Measurements from ENCODE around the gene FKBP15. TPM values are rescaled to one million over a fixed set of nuclear protein-coding genes. Genes with fewer than 3 reads are reported as not detected.

FKBP15 gene
- polyA plus RNA-seq, 1 donor = 19.3 TPM

DNA sequence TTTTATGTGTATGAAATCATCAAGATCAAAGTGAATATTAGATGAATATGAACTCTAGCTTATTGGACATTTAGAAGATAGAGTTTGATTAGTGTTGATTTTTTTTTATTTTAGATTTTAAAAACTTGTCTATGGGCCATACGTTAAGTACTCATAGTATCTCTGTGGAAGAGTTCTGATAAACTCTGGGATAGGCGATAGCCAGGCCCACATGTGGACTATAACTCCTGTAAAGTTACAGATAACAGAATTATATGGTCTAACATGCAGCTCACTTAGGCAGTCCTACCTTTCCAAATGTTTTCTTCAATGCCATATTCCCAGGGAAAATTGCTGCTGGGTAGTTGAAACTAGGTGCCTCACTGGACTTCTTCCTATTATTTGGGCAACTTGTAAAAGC lies 10.6 kb upstream of the FKBP15 start:
- no peak for DNase-seq (ENCODE audit: low read depth)

DNA sequence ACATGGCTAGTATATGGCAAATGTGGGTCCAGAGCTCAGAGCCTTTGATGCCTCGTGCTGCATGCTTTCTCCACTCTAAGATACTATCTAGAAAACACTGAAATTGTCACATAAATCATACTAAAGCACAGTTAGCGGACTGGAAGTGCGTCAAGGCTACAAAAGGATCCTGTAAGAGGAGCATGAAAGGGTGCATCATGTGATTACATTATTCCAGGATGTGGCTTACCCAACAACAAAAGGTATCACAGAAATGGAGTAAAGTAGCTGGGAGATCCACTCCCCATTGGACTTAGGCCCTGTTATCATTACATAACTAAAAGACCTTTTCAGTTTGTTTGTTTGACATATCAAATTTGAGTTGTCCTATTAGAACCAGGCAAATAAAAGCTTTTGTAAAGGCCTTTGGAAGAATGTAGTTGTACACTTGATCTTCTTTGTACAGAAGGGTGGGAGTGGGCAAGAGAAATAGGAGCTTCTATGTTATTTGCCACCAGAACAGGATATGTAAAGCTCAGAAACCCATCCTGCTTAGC lies 7.1 kb upstream of the FKBP15 start:
- no peak for DNase-seq (ENCODE audit: low read depth)

DNA sequence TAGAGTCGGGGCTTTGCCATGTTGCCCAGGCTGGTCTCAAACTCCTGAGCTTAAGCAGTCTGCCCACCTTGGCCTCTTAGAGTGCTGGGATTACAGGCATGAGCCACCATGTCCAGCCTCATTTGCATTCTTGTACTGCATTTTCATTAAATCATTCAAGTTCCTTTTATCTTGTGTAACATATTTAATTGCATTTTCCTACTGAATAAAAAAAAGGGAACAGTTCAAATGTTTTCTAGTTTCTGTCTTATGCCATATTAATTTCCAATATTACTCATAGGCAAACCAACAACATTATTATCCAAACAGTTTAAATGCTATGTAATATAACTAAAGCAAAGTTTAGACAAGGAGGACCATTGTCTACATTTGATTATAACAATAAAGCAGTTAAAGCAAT lies 6.4 kb upstream of the FKBP15 start:
- DNase-seq (ENCODE audit: low read depth) = no peak

DNA sequence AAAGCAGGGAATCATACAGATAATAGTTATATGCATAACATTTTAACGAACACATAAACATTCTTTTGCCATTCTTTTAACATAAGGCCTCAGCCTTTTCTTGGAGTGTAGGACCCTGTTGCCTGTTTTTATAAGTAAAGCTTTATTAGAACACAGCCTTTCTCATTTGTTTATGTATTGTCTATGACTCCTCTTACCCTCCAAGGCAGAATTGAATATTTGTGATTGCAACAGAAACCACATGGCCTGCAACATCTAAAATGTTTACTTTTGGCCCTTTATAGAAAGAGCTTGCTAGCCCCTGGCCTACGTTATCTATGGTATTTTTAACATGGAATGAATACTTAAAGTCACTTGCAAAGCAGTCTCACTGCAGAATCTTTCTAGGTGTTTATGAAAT lies 2.9 kb upstream of the FKBP15 start:
- no peak for DNase-seq (ENCODE audit: low read depth)

DNA sequence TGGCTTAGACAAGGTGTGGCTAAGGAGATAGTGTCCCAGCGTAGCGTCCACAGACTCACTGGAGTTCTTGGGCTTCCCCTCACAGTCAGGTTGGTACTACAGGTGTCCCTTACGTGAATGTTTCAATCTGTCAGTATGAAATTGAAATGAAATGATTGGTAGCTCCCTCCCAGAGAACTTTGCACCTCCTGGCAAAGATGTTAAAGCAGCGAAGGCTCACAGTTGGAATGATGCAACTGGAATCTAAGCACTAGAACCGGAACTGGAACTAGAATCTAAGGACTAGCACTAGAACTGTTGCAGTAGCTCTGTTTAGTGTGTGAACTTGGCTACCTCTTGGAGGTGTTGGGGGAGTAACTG lies 1.4 kb upstream of the FKBP15 start:
- DNase-seq (ENCODE audit: low read depth) = no peak

DNA sequence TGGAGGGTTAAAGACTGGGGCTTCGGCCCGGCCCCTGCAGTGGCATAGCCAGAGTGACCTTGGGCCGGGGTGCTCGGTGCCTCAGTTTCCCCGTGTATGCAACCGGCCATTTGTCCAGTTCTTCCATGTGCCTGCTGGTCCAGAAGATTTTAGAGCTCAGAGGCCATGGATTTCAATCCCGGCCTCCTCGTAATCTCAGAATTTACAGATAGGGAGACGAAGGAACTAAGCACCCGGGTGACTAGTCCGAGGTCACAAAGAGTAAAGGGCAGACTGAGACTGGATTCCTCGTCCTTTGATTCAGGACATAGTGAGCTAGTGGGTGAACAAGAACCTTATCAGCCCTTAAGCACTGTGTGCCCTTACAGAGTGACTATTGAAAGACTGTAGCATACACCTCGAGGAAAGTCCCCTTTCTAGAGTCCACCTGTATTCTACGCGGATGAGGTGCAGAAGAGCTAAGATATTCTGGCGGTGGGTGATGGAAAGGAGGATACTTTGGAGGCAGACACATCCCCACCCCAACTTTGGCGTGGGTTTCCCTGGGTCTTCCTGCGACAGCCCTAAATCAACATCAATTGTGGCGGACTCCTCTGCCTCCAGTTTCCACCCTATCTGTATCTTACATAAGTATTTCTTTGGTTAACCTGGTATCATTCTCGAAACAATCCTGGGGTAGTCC lies 864 bp upstream of the FKBP15 start:
- no peak for DNase-seq (ENCODE audit: low read depth)

GRCh38 chr9:113220467-113221002 lies 542 bp downstream of the FKBP15 start:
- no peak for DNase-seq (ENCODE audit: low read depth)

DNA sequence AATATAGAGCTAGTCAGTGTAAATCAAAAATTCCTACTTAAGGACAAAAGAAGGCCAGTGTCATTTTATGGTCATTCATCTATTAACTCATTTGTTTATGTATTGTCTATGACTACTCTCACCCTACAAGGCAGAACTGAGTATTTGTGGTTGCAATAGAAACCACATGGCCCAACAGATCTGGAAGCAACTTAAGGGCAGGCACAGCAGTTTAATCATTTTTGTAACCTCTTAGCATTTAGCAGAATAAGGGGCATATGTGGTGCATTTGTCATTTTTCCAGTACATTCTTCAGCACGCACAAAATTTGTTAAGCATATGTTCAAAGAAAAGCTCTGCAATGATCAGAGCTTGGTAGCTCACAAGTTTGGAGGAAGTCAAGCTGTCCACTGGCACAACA lies 1.1 kb downstream of the FKBP15 start:
- no peak for DNase-seq (ENCODE audit: low read depth)

GRCh38 chr9:113219186-113219936 lies 1.7 kb downstream of the FKBP15 start:
- DNase-seq (ENCODE audit: low read depth) = no peak

- DNase-seq (ENCODE audit: low read depth) = no peak
These were observed 4.7 kb downstream of the FKBP15 start for GRCh38 chr9:113216406-113216805.

- no peak for DNase-seq (ENCODE audit: low read depth)
These were observed 5.9 kb downstream of the FKBP15 start for GRCh38 chr9:113215132-113215531.

DNA sequence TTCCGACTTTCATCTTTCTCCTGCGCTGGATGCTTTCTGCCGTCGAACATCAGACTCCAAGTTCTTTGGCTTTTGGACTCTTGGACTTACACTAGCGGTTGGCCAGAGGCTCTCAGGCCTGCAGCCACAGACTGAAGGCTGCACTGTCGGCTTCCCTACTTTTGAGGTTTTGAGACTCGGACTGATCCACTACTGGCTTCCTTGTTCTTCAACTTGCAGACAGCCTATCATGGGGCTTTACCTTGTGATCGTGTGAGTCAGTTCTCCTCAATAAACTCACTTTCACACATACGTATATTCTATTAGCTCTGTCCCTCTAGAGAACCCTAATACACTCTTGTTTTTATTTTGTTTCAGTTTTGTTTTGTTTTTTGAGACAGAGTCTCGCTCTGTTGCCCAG lies 10.3 kb downstream of the FKBP15 start:
- DNase-seq (ENCODE audit: low read depth) = no peak

DNA sequence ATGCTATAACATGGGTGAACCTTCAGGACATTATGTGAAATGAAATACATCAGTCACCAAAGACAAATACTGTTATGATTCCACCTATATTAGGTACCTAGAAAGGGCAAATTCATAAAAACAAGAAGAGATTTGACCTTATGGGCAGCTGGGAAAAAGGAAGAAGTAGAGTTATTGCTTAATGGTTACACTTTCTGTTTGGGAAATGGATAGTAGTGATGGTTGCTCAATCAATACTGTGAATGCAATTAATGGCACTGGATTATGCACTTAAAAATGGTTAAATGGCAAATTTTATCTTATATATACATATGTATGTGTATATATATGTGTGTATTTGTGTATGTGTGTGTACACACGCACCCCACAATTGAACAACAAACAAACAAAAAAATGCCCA lies 15.2 kb downstream of the FKBP15 start:
- DNase-seq (ENCODE audit: low read depth) = no peak

GRCh38 chr9:113205432-113205831 lies 15.6 kb downstream of the FKBP15 start:
- no peak for DNase-seq (ENCODE audit: low read depth)

GRCh38 chr9:113199683-113200329 lies 21.3 kb downstream of the FKBP15 start:
- no peak for DNase-seq (ENCODE audit: low read depth)

DNA sequence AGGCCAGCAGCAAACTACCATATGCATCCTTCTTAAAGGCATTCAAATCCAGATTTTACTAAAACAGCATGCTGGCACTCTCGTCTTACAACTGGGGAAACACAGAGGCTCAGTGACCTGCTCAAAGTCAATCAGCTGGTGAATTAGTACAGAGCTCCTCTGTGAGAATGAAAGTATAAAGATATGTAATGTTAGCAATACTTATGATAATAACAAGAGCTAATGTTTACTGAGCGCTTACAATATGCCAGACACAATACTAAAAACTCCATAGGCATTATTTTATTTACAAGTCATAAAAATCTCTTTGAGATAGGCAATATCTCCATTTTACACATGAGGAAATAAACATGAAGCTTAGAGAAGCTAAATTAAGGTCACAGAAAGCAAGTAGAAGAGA lies 28.6 kb downstream of the FKBP15 start:
- no peak for DNase-seq (ENCODE audit: low read depth)

DNA sequence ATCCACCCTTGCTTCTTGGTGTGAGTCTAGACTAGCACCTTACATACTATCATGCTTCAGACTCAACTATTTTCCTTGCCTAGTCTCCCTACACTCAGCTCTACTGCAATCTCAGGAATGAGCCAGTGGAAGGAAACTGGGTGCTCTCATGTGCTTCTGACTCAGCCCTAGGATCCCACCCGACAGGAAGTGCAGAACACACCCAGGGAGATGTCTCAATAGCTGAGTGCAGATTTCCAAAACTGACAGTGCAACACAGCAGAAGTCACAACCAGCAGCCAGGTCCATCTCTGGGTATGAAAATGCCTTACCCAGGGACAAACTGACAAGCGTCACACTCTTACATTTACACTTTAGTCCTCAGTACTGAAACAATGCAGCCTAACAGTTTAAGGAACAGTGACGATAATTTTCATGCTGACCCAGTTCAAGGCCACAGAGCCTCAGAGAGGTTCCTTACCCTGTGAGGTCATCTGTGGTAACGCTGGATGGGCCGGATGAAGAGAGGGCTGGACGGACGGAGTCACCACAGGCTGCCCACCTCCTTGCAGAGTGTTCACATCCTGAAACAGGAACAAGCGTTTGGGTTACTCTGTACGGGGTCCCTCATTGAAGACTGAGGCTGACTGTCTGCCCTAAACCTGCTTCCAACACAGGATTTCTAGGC lies 33.0 kb downstream of the FKBP15 start:
- peak; percentile 6 for DNase-seq (ENCODE audit: low read depth)

- DNase-seq (ENCODE audit: low read depth) = no peak
These were observed 34.8 kb downstream of the FKBP15 start for GRCh38 chr9:113186137-113186755.

GRCh38 chr9:113185271-113185670 lies 35.8 kb downstream of the FKBP15 start:
- DNase-seq (ENCODE audit: low read depth) = no peak

- DNase-seq (ENCODE audit: low read depth) = no peak
These were observed 36.5 kb downstream of the FKBP15 start for GRCh38 chr9:113184539-113184938.

- no peak for DNase-seq (ENCODE audit: low read depth)
These were observed 37.1 kb downstream of the FKBP15 start for GRCh38 chr9:113183956-113184488.

Measured in forelimb muscle (tissue), 1 donor.